Adipocyte (in vitro differentiated cells): Measurements from ENCODE around the gene CCL22.
A peak's percentile ranks its signal among the peaks of the same experiment; 100 is the strongest.
"Not testable (repeated sequence)": the region's sequence is repeated elsewhere in the genome, so short reads cannot be mapped to it uniquely, and the experiment has no call there.

Experiments
- DNase-seq: peaks from one replicate; pipeline ENCODE4 v3.0.0-alpha.2; 2015; ENCODE audit warnings: low read depth
- H3K27me3 ChIP-seq: replicated peaks from 2 replicates; pipeline ENCODE4 v1.7.0; 2013; ENCODE audit warnings: mild to moderate bottlenecking, low read length, moderate library complexity; ENCODE audit not compliant: control insufficient read depth, insufficient read depth
- H3K36me3 ChIP-seq: 2 replicates; pipeline ENCODE4 v1.7.0; 2013; ENCODE audit warnings: low read length, mild to moderate bottlenecking, moderate library complexity; ENCODE audit not compliant: control insufficient read depth, insufficient read depth, severe bottlenecking
- H3K4me1 ChIP-seq: 2 replicates; pipeline ENCODE4 v1.7.0; 2013; ENCODE audit warnings: mild to moderate bottlenecking, low read length, moderate library complexity; ENCODE audit not compliant: control insufficient read depth, insufficient read depth
- H3K4me3 ChIP-seq: 2 replicates; pipeline ENCODE4 v1.7.0; 2013; ENCODE audit warnings: mild to moderate bottlenecking, low read length, moderate library complexity
- H3K9ac ChIP-seq: 2 replicates; pipeline ENCODE4 v1.7.0; 2013; ENCODE audit warnings: mild to moderate bottlenecking, low read length, moderate library complexity
- H3K9me3 ChIP-seq: 2 replicates; pipeline ENCODE4 v1.7.0; 2013; ENCODE audit warnings: mild to moderate bottlenecking, low read length, moderate library complexity; ENCODE audit not compliant: control insufficient read depth

CCL22 gene

DNA sequence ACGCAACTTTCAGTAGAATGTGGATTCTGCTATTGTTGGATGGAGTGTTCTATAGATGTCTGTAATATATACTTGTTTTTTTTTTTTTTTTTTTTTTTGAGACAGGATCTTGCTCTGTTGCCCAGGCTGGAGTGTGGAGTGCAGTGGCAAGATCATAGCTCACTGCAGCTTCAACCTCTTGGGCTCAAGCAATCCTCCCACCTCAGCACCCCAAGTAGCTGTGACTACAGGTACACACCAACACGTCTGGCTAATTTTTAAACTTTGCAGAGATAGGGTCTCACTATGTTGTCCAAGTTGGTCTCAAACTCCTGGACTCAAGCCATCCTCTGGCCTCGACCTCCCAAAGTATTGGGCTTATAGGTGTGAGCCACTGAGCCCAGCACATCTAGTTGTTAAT is 27.2 kb upstream of the CCL22 start:
- no peak overlapping the region for H3K4me3 ChIP-seq
- H3K4me1 ChIP-seq: peaks cover 2% of the 10 kb centered on the region
- no peaks in the 10 kb centered on the region for H3K36me3 ChIP-seq
- peaks cover 18% of the 10 kb centered on the region for H3K9me3 ChIP-seq
- H3K9ac ChIP-seq: no peak overlapping the region
- no peaks in the 10 kb centered on the region for H3K27me3 ChIP-seq
- DNase-seq: no peak

DNA sequence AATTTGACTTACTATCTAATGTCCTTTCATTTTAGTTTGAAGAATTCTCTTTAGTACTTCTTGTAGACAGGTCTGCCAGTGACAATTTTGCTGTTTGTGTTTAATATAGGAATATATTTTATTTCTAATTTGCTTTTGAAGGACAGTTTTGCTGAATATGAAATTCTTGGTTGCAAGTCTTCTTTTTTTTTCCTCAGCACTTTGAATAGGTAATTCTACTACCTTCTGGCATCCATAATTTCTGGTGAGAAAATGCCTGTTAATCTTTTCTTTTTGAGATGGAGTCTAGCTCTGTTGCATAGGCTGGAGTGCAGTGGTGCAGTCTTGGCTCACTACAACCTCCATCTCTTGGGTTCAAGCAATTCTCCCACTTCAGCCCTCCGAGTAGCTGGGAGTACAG is 25.2 kb upstream of the CCL22 start:
- Histone ChIP-seq H3K4me3 (no peak overlapping the region), H3K36me3 (no peaks in the 10 kb centered on the region), H3K9ac (no peak overlapping the region), H3K4me1 (no peaks in the 10 kb centered on the region), H3K27me3 (no peaks in the 10 kb centered on the region), H3K9me3 (peaks cover 19% of the 10 kb centered on the region)
- no peak for DNase-seq

DNA sequence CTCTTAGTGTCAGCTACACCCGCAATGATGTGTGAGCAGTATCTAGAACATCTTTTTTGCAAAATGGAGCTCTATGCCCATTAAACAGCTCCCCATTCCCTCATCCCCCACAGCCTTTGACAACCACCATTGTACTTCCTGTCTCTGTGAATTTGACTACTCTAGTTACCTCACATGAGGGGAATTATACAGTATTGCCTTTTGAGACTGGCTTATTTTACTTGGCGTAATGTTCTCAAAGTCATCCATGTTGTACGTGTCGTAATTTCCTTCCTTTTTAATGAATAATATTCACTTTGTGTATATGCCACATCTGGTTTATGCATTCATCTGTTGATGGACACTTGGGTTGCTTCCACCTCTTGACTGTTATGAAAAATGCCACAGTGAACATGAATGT is 23.2 kb upstream of the CCL22 start:
- Histone ChIP-seq H3K27me3 (no peaks in the 10 kb centered on the region), H3K4me3 (no peak overlapping the region), H3K36me3 (no peaks in the 10 kb centered on the region), H3K9ac (no peak overlapping the region), H3K9me3 (peaks cover 19% of the 10 kb centered on the region), H3K4me1 (peaks cover 6% of the 10 kb centered on the region)
- DNase-seq: no peak

DNA sequence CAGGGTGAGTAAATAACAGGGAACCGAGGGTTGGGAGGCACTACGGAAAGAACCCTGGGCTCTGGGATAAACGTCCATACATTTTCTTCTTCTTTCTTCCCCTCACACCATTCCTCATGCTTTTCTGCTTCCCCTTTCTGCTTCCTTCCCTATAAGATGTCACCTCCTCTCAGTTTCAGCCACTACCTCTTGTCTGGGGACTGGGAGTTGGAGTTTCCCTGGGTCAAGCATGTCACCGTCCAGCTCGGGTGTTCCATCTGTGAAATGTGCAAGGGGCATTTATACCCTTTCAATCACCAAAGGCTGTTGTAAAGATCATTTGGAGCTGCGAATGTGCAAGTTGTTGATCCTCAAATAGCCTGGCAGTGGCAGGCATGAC is 17.5 kb upstream of the CCL22 start:
- Histone ChIP-seq H3K9me3 (peaks cover 6% of the 10 kb centered on the region), H3K4me3 (no peak overlapping the region), H3K9ac (no peak overlapping the region), H3K4me1 (peaks cover 18% of the 10 kb centered on the region), H3K27me3 (no peaks in the 10 kb centered on the region), H3K36me3 (no peaks in the 10 kb centered on the region)
- DNase-seq: no peak

DNA sequence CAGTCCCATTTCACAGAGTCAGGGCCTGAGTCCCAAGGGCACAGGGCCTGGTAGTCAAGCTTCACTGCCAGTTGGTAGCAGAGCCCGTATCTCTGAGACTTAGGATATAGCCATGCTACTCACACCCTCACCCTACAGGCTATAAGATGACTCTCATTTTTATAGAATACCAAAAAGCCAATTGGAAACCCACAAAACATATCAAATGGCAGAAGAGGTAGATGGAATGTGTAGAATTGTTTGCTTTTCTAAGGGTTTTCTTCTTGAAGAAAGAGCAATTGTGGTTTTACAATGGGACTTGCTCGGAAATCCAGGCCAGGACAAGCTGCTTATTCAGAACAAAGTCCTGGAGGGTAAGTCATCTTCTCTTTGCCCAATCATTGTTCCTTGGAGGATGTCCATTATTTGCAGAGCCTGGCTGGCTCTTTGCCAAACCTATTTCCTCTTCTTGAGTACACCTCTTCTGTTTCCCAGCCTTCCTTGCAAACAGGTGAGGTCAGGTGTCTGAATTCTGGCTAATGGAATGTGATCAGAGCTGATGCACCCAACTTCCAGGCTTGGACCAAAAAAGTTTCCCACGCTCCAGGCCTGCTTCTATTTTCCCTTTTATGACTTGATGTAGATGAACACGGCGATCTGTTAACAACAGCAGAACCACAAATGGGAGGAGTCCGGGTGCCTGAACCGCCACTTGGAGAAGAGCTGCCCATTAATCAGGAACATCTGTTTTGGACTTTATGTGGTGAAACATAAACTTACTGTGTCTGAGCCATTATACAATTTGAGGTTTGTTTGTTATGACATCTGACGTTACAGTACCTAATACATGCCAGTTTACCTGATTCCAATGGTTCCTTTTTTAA is 16.9 kb upstream of the CCL22 start:
- peak; percentile 91 for DNase-seq

DNA sequence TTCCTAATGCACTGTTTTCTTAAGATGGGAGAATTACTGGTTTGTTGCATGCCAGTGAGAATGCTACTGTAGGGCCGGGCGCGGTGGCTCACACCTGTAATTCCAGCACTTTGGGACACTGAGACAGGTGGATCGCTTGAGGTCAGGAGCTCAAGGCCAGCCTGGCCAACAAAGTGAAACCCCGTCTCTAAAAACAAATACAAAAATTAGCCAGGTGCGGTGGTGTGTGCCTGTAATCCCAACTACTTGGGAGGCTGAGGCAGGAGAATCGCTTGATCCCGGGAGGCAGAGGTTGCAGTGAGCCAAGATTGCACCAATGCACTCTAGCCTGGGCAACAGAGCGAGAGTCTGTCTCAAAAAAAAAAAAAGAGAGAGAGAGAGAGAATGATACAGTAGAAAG is 16.0 kb upstream of the CCL22 start:
- Histone ChIP-seq H3K4me1 (peaks cover 18% of the 10 kb centered on the region), H3K9me3 (peaks cover 12% of the 10 kb centered on the region)
- not testable (repeated sequence) for H3K36me3 ChIP-seq, H3K27me3 ChIP-seq, H3K9ac ChIP-seq, DNase-seq, H3K4me3 ChIP-seq

More for the DNA sequence above, 16.9 kb upstream of the CCL22 start:
- H3K4me3 ChIP-seq: no peak overlapping the region
- no peaks in the 10 kb centered on the region for H3K36me3 ChIP-seq
- peaks cover 18% of the 10 kb centered on the region for H3K4me1 ChIP-seq
- no peak overlapping the region for H3K9ac ChIP-seq
- no peaks in the 10 kb centered on the region for H3K27me3 ChIP-seq
- H3K9me3 ChIP-seq: peaks cover 10% of the 10 kb centered on the region

DNA sequence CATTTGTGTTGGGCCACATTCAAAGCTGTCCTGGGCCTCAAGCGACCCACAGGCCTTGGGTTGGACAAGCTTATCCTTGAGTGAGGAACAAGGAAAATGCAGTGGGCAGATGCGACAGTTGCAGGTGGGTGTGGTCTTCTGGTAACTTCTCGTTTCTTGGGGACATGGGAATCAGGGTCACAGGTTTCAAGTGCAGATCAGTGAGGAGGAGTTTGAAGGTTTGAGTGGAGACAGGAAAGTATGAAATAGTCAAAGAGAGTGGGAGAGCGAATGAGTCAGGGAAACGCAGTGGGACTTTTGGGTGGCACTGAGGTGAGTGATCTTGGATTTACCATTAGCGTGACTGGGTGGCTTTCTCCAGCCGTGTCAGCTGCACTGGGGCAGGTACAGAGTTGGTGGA is 15.4 kb upstream of the CCL22 start:
- Histone ChIP-seq H3K4me3 (no peak overlapping the region), H3K9me3 (peaks cover 12% of the 10 kb centered on the region), H3K27me3 (peaks cover 11% of the 10 kb centered on the region), H3K9ac (no peak overlapping the region), H3K4me1 (peaks cover 18% of the 10 kb centered on the region), H3K36me3 (no peaks in the 10 kb centered on the region)
- no peak for DNase-seq

DNA sequence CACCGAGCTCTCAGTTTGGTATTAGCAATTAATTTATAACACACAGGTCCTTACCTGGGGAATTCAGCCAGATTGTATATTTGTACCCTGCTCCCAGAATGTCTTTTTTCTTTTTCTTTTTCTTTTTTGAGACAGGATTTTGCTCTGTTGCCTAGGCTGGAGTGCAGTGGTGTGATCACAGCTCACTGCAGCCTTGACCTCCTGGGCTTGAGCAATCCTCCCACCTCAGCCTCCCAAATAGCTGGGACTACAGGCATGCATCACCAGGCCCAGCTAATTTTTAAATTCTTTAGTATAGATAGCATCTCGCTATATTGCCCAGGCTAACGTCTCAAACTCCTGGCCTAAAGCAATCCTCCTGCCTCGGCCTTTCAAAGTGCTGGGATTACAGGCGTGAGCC is 14.5 kb upstream of the CCL22 start:
- H3K9ac ChIP-seq, H3K36me3 ChIP-seq, DNase-seq, H3K4me3 ChIP-seq: not testable (repeated sequence)
- H3K9me3 ChIP-seq: peaks cover 12% of the 10 kb centered on the region
- H3K4me1 ChIP-seq: peaks cover 18% of the 10 kb centered on the region
- H3K27me3 ChIP-seq: peaks cover 17% of the 10 kb centered on the region

DNA sequence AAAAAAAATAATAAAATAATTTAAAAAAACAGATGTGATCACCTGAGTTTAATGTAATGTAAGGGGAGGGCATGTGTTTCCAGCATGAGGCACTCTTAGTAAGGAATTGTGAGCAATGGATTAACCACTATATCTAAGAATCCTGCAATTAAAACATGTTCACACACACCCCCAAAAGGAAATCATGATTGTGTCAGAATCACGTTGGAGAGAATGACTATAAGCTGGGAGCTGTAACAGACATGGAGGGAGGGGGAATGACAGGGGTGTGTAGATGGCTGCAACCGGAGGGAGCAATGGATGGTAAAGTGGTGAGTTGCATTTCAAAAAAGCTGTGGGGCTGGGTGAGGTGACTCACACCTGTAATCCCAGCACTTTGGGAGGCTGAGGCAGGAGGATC is 13.6 kb upstream of the CCL22 start:
- Histone ChIP-seq H3K4me1 (peaks cover 12% of the 10 kb centered on the region), H3K9me3 (peaks cover 12% of the 10 kb centered on the region), H3K4me3 (no peak overlapping the region), H3K9ac (no peak overlapping the region), H3K36me3 (no peaks in the 10 kb centered on the region), H3K27me3 (peaks cover 26% of the 10 kb centered on the region)
- DNase-seq: no peak

DNA sequence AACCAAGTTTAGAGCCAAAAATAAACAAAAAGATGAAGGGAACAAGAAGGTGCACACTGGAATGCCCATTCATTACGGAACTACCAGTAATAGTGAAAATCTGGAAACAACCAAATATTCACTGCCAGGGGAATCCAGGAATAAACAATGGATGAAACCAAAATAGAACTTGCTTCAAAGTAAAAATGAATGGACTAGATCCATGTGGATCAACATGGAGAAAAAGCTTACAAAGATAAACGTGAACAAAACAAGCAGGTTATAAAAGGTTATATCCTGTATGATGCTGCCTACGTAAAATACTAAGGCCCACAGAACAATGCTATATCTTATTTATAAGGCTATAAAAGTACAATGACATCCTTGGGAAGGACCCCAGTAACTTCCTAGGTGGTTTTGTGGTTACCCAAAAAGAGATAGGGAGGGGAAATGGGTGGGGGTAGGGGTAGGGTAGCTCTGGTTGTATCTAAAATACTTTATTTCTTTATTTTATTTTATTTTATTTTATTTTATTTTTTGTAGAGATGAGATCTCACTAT is 12.8 kb upstream of the CCL22 start:
- DNase-seq: no peak
- H3K9me3 ChIP-seq: peaks cover 12% of the 10 kb centered on the region
- H3K4me1 ChIP-seq: peaks cover 10% of the 10 kb centered on the region
- no peaks in the 10 kb centered on the region for H3K36me3 ChIP-seq
- no peak overlapping the region for H3K4me3 ChIP-seq
- H3K9ac ChIP-seq: no peak overlapping the region
- H3K27me3 ChIP-seq: peaks cover 28% of the 10 kb centered on the region

DNA sequence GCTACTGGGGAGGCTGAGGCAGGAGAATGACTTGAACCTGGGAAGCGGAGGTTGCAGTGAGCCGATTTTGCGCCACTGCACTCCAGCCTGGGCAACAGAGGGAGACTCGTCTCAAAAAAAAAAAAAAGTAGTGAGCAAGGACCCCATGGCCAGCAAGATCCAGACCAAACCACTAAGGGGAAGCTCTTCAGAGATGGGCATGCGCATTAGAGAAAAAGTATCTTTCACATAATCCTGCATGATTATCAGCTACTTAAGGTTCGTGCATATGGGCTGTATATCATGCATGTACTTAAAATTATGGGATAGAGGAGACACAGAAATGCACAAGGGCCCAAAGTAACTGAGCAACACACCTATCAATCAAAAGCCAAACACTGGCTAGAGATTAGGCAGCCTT is 10.7 kb upstream of the CCL22 start:
- DNase-seq: no peak
- Histone ChIP-seq H3K36me3 (no peaks in the 10 kb centered on the region), H3K9ac (no peak overlapping the region)

More for the DNA sequence above, 10.7 kb upstream of the CCL22 start:
- no peaks in the 10 kb centered on the region for H3K4me1 ChIP-seq
- no peak overlapping the region for H3K4me3 ChIP-seq
- H3K9me3 ChIP-seq: peaks cover 12% of the 10 kb centered on the region
- peaks cover 28% of the 10 kb centered on the region for H3K27me3 ChIP-seq
